GM21360 (cell line): ENCODE results near the gene CARMIL1.

Source experiments
- ATAC-seq: cut with Tn5 transposase; IDR thresholded peaks from one replicate; pipeline ENCODE4 v1.9.1; 2021; ENCODE audit warnings: mild to moderate bottlenecking, moderate library complexity; ENCODE audit not compliant: unreplicated experiment

The CARMIL1 gene

DNA sequence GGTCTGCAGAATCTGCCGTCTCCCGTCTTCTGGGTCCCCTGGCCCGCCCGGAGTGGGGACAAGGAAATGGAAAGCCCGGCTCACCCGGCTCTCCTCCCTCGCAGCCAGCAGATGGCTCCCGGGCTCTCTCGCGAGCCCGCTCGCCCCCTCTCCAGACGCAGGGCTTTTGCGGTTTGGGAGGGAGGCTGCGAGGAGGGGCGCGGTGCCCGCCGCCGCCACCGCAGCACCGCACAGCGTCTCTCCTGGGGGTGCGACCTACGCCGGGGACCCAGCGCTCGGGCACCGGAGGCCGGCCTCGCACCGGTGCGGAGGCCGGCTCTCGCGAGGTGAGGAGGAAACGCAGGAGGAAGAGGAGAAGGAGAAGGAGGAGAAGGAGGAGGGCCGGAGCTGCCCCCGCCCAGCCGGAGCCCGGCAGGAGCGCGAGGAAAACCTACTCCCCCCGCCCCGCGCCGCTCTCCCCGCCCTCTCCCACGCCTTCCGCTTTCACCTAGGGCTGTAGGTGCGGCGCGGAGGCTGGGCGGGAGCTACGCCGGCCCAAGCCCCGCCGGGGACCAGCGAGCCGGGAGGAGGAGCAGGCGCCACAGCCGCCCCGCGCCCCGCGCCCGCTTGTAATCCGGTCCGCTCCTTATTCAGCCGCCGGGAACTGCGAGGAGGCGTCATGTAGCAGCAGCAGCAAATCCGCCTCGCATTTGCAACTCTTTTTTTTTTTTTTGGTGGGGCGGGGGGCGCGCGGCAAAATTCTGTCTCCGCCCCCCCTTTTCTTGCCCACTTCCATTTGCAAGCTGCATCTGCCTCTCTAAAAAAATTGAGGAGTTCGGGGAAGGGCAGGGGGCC, at the start of gene CARMIL1:
Gene CARMIL1 (plus strand): TSS at position 461 of the 834 bp plus-strand sequence. CDS start 422 bp downstream, outside the sequence.
- ATAC-seq: peak; percentile 72

GRCh38 chr6:25229671-25230321, 49.4 kb upstream of the CARMIL1 start:
- no peak for ATAC-seq

DNA sequence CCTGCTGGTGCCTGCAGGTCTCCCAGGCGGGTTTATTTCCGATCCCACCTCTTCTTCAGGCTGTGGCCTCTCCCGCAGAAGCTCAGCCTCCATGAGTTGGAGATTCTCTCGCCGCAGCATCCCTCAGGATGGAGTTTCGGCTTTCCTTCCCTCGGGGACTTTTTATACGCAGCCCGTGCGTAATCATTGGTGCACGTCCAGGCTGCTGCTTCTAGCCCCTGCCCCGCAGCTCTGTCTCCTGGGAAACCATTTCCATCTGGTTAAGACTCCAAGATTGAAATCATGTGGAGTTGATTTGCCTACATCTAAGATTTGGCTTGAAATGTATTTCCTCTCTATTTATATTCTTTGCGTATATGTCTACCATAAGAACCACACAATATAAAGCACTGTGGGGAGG, 46.7 kb upstream of the CARMIL1 start:
- no peak for ATAC-seq

DNA sequence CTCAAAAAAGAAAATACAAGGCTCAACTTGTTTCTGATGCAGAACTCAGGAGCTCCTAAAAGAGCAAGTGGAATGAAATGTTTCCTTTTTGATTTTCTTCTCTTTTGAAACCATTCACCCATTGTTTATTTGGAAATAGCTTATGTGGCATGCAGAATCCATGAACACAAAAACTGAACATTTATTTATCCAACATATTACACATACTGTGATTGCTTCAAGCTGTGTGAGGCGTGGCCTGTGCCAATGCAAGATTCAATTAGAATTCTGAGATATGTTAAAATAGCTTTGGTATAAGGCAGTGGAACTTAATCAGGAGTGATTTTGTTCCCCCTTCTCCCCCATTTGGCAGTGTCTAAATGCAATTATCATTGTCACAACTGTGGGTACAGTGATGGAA, 45.9 kb upstream of the CARMIL1 start:
- no peak for ATAC-seq

DNA sequence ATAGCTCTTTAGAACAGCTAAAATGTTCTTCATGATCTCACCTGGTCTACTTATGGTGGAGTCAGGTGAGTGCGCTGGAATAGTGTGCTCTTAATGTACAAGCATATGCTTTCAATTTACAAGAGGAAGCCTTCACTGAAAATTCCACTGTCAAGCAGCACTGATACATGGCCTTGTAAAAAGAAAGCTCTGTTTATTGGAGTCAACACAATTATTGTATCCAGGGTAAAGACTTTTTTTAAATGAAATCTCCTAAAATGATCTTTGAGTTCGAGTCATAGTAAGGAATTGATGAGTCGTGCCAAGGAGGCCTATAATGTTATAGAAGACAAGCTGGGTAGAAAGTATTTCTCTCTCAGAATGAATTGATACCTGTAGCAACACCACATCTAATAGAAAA, 41.6 kb upstream of the CARMIL1 start:
- ATAC-seq: no peak

GRCh38 chr6:25239059-25239458, 40.1 kb upstream of the CARMIL1 start:
- ATAC-seq: no peak

DNA sequence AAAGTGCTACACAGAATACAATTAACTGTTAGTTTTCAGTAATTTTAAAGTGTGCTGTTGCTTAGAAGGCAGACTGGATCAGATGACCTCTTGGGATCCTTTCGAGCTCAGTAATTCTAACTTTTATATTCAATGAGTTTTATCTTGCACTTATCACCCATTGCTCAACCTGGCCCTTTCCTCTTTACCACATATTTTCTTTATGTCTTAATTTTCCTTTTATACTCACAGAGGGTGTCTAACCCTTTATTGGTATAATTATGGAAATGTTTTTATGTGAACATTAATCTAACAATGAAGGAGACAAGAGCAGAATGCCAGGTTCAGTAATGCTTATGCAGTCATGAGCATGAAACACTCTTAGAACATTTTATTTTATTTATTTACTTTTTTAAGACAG, 39.7 kb upstream of the CARMIL1 start:
- no peak for ATAC-seq

DNA sequence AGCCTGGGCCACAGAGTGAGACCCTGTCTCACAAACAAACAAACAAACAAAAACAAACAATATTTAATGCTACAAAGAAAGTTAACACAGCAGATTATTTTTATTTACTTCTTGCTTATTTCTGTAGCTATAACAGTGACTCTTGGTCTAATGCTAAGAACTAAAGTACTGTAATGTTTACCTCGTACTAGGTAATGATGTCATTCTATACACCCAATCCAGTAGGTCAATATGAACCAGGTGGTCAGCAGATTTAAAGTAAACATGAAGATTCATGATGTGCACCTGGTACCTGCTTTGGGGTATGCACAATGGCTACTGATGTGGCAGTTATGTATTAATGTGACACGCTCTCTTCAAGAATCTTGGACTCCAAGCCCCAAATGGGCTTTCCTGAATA, 36.6 kb upstream of the CARMIL1 start:
- no peak for ATAC-seq

DNA sequence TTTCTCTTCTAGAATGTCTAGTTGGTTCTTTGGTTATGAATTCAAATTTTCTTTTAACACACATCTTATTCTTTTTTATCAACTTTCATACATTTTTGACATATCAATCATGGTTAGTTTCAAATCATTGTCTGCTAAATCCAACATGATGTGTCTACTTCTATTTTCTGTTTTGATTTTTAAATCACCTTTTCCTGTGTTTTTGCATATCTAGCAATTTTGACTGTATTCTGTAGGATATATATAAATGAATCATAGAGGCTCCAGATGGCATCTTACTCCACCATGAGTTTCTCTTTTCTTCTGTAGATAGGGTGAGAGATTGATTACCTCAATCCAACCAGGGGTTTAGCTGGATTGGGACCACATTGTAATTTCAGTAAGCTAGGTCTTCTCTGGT, 34.3 kb upstream of the CARMIL1 start:
- ATAC-seq: no peak

DNA sequence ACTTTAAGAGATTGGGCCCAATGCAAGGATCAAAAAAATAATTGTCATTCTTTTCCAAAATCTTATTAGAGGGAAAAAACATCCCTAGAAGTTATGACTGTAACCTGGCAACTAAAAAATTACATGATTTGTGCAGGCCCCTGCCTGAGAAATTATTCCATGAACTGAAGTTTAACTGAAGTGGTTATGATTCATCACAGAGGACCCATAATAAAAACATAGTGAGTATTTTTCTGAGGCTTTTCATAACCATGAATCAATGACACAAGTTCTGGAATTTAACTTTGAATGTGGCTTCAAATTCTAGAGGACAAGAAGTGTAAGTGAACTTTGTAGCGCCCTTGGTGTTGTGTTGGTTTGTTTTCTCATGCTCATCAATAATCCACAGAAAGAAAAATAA, 31.1 kb upstream of the CARMIL1 start:
- ATAC-seq: no peak

- ATAC-seq: no peak
Measured at GRCh38 chr6:25249133-25249532, 30.0 kb upstream of the CARMIL1 start.

GRCh38 chr6:25250878-25251277, 28.3 kb upstream of the CARMIL1 start:
- peak; percentile 76 for ATAC-seq

- no peak for ATAC-seq
Measured at GRCh38 chr6:25251426-25251825, 27.7 kb upstream of the CARMIL1 start.

DNA sequence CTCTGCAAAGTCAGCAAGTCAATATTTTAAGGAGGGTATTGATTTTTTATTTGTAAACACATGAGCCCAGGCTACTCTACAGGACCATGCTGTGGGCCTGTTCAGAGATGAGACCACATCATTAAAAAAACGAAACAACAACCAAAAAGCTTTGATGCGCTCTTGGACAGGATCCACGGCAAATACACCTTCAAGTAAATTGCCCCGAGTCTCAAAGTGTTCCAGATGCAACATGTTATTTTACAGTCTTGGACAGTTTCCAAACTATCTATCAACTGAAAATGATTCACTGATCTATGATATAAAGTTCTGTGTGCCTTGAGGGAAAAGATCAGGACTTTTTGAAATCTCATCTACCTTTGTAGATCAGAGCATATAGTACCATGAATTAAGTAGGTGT, 25.8 kb upstream of the CARMIL1 start:
- ATAC-seq: no peak

DNA sequence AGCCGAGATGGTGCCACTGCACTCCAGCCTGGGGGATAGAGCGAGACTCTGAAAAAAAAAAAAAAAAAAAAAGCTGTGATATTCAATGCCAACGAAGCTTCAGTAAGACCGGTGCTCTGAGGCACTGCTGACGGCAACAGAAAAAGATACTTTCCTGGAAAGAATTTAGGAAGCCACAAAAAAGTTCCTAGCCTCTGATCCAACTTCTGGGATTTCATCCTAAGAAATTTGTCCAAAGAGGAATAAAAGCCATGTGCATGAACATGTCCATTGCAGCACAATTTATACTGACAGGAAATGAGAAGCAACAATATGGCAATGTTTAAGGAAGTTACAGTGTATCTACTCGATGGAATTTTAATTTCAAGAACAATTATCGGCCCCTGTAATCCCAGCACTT, 24.5 kb upstream of the CARMIL1 start:
- ATAC-seq: no peak

GRCh38 chr6:25257686-25258348, 21.4 kb upstream of the CARMIL1 start:
- no peak for ATAC-seq

- no peak for ATAC-seq
Measured at GRCh38 chr6:25259756-25260155, 19.4 kb upstream of the CARMIL1 start.

- no peak for ATAC-seq
Measured at GRCh38 chr6:25263657-25264056, 15.5 kb upstream of the CARMIL1 start.

- no peak for ATAC-seq
Measured at GRCh38 chr6:25266456-25267100, 12.6 kb upstream of the CARMIL1 start.

GRCh38 chr6:25267662-25268061, 11.5 kb upstream of the CARMIL1 start:
- no peak for ATAC-seq

- no peak for ATAC-seq
Measured at GRCh38 chr6:25270559-25270958, 8.6 kb upstream of the CARMIL1 start.
